ENCODE measurements around the gene NUP62CL.

Gene NUP62CL

GRCh38 chrX:107146670-107147069 is 59.6 kb downstream of the NUP62CL start:
- no peak for DNase-seq

- no peak for DNase-seq
These were observed 70.3 kb downstream of the NUP62CL start for GRCh38 chrX:107135965-107136307.

- peak; percentile 24 for DNase-seq
These were observed 70.9 kb downstream of the NUP62CL start for GRCh38 chrX:107135049-107135964.

GRCh38 chrX:107123750-107124149 is 82.5 kb downstream of the NUP62CL start:
- DNase-seq, result no peak

- DNase-seq, result no peak
These were observed 87.0 kb downstream of the NUP62CL start for GRCh38 chrX:107119283-107119682.

- DNase-seq, result peak; percentile 77
These were observed 87.7 kb downstream of the NUP62CL start, which contains the start of gene RBM41 for GRCh38 chrX:107118322-107119147. RBM41 (minus strand) TSS chrX:107118822; CDS start chrX:107118773, 49 bp downstream.

- DNase-seq, result no peak
These were observed 88.3 kb downstream of the NUP62CL start for GRCh38 chrX:107117993-107118321.

GRCh38 chrX:107107459-107107858 is 98.8 kb downstream of the NUP62CL start:
- no peak for DNase-seq

- no peak for DNase-seq
These were observed 103.3 kb downstream of the NUP62CL start for GRCh38 chrX:107102980-107103379.

GRCh38 chrX:107076158-107076557 is 130.1 kb downstream of the NUP62CL start:
- no peak for DNase-seq

Measured in activated naive CD4-positive, alpha-beta T cell treated with Interleukin-2 at 50 U/mL for 16 hours (primary cell).